Cardiac fibroblast (primary cell): ENCODE results near the gene CFAP74.

ENCODE experiments used
- DNase-seq, 2 donors: peaks; one replicate each; pipeline versions ENCODE4 v3.0.0 to v3.0.0-alpha.2; 2010; ENCODE audit warnings: low read depth in 2 of 2
- H3K4me3 ChIP-seq, 2 donors: replicated peaks in 1 of 2; 1 replicate in 1 of 2; 2 replicates in 1 of 2; pipeline ENCODE4 v1.5.1; 2011; ENCODE audit warnings: low read depth in 2 of 2, low read length in 2 of 2, mild to moderate bottlenecking in 2 of 2, moderate library complexity in 1 of 2
- TF ChIP-seq, protein P1 (sequence below): IDR thresholded peaks from one replicate; pipeline ENCODE4 v1.5.1; 2011; ENCODE audit warnings: low read depth, mild to moderate bottlenecking, low read length, inconsistent platforms

The CFAP74 gene

GRCh38 chr1:2046174-2046917 lies 42.8 kb upstream of the CFAP74 start:
- DNase-seq = peak; percentile 15 to 18

GRCh38 chr1:2045468-2046173 lies 42.0 kb upstream of the CFAP74 start:
- DNase-seq = peak; percentile 18 to 50
- TF ChIP-seq, protein P1, sequence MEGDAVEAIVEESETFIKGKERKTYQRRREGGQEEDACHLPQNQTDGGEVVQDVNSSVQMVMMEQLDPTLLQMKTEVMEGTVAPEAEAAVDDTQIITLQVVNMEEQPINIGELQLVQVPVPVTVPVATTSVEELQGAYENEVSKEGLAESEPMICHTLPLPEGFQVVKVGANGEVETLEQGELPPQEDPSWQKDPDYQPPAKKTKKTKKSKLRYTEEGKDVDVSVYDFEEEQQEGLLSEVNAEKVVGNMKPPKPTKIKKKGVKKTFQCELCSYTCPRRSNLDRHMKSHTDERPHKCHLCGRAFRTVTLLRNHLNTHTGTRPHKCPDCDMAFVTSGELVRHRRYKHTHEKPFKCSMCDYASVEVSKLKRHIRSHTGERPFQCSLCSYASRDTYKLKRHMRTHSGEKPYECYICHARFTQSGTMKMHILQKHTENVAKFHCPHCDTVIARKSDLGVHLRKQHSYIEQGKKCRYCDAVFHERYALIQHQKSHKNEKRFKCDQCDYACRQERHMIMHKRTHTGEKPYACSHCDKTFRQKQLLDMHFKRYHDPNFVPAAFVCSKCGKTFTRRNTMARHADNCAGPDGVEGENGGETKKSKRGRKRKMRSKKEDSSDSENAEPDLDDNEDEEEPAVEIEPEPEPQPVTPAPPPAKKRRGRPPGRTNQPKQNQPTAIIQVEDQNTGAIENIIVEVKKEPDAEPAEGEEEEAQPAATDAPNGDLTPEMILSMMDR = no peak
- no peak overlapping the region for H3K4me3 ChIP-seq

More at GRCh38 chr1:2046174-2046917, 42.8 kb upstream of the CFAP74 start:
- H3K4me3 ChIP-seq = no peak overlapping the region
- TF ChIP-seq, protein P1 = peak; percentile 76

DNA sequence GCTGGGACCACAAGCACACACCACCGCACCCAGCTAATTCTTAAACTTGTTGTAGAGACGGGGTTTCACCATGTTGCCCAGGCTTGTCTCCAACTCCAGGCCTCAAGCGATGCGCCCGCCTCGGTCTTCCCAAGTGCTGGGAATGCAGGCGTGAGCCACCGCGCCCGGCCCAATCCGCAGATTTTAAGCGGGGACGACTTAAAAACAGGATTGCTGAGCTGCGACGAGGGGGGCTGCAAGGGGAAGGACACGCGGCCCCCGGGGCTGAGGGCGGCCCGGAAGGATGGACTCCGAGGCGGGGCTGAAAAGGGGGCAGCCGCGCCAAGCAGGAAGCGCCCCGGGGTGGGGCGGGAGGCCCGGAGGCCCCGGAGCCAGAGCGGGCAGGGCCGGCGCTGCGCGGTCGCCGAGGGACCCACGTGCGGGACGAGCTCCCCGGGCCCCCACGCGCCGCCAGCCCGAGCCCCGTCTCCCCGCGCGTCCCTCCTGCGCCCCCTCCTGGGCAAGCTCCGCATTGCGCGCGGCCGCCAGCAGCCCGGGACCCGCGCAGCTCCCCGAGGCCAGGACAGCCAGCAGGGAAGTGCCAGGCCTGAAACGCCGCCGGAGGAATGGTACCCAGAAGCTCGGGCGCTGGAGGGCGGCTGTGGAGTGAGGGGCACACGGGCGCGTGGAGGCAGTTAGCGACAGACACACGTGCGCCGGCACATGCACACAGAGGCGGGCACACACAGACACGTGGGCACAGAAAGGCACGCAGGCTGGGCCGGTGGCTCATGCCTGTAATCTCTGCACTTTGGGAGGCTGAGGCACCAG lies 41.1 kb upstream of the CFAP74 start:
- DNase-seq = peak; percentile 44 to 56

GRCh38 chr1:2043886-2044285 lies 40.3 kb upstream of the CFAP74 start:
- TF ChIP-seq, protein P1 = no peak

More for the DNA sequence above, 41.1 kb upstream of the CFAP74 start:
- H3K4me3 ChIP-seq = no peak overlapping the region
- TF ChIP-seq, protein P1 = peak; percentile 40

GRCh38 chr1:2042830-2043773 lies 39.5 kb upstream of the CFAP74 start:
- TF ChIP-seq, protein P1 = no peak
- DNase-seq = no peak
- H3K4me3 ChIP-seq = no peak overlapping the region

More at GRCh38 chr1:2043886-2044285, 40.3 kb upstream of the CFAP74 start:
- no peak overlapping the region for H3K4me3 ChIP-seq
- no peak for DNase-seq

GRCh38 chr1:2041887-2042286 lies 38.3 kb upstream of the CFAP74 start:
- H3K4me3 ChIP-seq = no peak overlapping the region
- TF ChIP-seq, protein P1 = no peak
- no peak for DNase-seq
